OCI-LY1 (cell line): ENCODE measurements around the gene GDA.

Source experiments
- H2AFZ ChIP-seq: fragments of 200-600 bp; sonication (generic), shearing (Covaris generic); 2 replicates; pipeline ENCODE4 v1.6.0; 2014; ENCODE audit warnings: antibody characterized with exemption, mild to moderate bottlenecking, low read length
- H3F3A ChIP-seq: fragments of 200-600 bp; sonication (generic), shearing (Covaris generic); 2 replicates; pipeline ENCODE4 v1.6.0; 2014; ENCODE audit warnings: mild to moderate bottlenecking, antibody characterized with exemption, low read length, moderate library complexity; ENCODE audit not compliant: insufficient read depth
- H3K27ac ChIP-seq: fragments of 200-600 bp; sonication (generic); 2 replicates; pipeline ENCODE4 v1.5.1; 2014; ENCODE audit warnings: low read length, mixed run types, mild to moderate bottlenecking, low read depth; ENCODE audit not compliant: poor library complexity, severe bottlenecking
- H3K27me3 ChIP-seq: fragments of 200-600 bp; sonication (generic); 2 replicates; pipeline ENCODE4 v1.6.0; 2014; ENCODE audit warnings: antibody characterized with exemption, mild to moderate bottlenecking, low read length, moderate library complexity; ENCODE audit not compliant: insufficient read depth
- H3K36me3 ChIP-seq: fragments of 200-600 bp; sonication (generic); 2 replicates; pipeline ENCODE4 v1.6.1; 2014; ENCODE audit warnings: mild to moderate bottlenecking, antibody characterized with exemption, low read length, moderate library complexity, mixed read lengths; ENCODE audit not compliant: insufficient read depth
- H3K4me1 ChIP-seq: fragments of 200-600 bp; sonication (generic); 2 replicates; pipeline ENCODE4 v1.5.1; 2014; ENCODE audit warnings: mild to moderate bottlenecking, low read length, moderate library complexity; ENCODE audit not compliant: insufficient read depth, severe bottlenecking
- H3K4me2 ChIP-seq: fragments of 200-600 bp; sonication (generic), shearing (Covaris generic); 2 replicates; pipeline ENCODE4 v1.6.1; 2014; ENCODE audit warnings: low read length
- H3K4me3 ChIP-seq: fragments of 200-600 bp; sonication (generic); 2 replicates; pipeline ENCODE4 v1.5.1; 2014; ENCODE audit warnings: low read length, low read depth, mild to moderate bottlenecking, mixed read lengths; ENCODE audit not compliant: poor library complexity, severe bottlenecking
- H3K79me2 ChIP-seq: fragments of 200-600 bp; shearing (Covaris generic); 2 replicates; pipeline ENCODE4 v1.6.1; 2016; ENCODE audit warnings: mixed run types, low read length, mixed read lengths; ENCODE audit not compliant: insufficient read depth
- H3K9ac ChIP-seq: fragments of 200-600 bp; sonication (generic), shearing (Covaris generic); 2 replicates; pipeline ENCODE4 v1.6.1; 2014; ENCODE audit warnings: mild to moderate bottlenecking, low read length, mixed read lengths
- H3K9me2 ChIP-seq: fragments of 200-600 bp; sonication (generic), shearing (Covaris generic); 2 replicates; pipeline ENCODE4 v1.6.1; 2014; ENCODE audit warnings: low read depth, mild to moderate bottlenecking, low read length, mixed read lengths
- H3K9me3 ChIP-seq: fragments of 200-600 bp; shearing (Covaris generic); 2 replicates; pipeline ENCODE4 v1.6.1; 2014; ENCODE audit warnings: low read length, mixed read lengths
- H4K20me1 ChIP-seq: fragments of 200-600 bp; sonication (generic), shearing (Covaris generic); 2 replicates; pipeline ENCODE4 v1.6.0; 2016; ENCODE audit warnings: mild to moderate bottlenecking, low read length; ENCODE audit not compliant: insufficient read depth
- EZH2 ChIP-seq: fragments of 200-600 bp; sonication (generic), shearing (Covaris generic); IDR thresholded peaks from 2 replicates; pipeline ENCODE4 v1.8.0; 2017; ENCODE audit warnings: borderline replicate concordance, mixed run types, mild to moderate bottlenecking, antibody characterized with exemption, low read length, moderate library complexity, mixed read lengths
- TF ChIP-seq, protein P1 (sequence below): fragments of 200-600 bp; sonication (generic), shearing (Covaris generic); IDR thresholded peaks from 2 replicates; pipeline ENCODE4 v1.5.1; 2017; ENCODE audit warnings: mild to moderate bottlenecking, antibody characterized with exemption, low read length, moderate library complexity, mixed read lengths

GDA gene

DNA sequence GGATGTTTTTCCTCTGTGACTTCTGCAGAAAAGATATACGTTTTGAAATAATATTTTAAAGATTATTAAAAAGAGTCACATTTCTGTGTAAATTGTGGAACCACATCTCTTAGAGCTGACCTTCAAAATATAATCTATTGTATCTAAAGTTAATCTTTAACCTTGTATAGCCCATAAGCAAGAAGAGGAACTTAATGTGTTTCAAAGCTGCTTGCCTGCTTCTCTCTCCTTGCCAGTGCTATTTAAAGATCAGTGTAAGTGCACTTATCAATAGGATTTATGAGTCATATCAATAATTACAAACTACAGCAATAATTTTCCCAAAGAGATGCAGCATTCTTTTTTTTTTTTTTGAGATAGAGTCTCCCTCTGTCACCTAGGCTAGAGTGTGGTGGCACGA lies 29.4 kb upstream of the GDA start:
- H3K27ac ChIP-seq = no peak overlapping the region
- H3K4me2 ChIP-seq = no peak overlapping the region
- TF ChIP-seq EZH2 = no peak
- TF ChIP-seq, protein P1, sequence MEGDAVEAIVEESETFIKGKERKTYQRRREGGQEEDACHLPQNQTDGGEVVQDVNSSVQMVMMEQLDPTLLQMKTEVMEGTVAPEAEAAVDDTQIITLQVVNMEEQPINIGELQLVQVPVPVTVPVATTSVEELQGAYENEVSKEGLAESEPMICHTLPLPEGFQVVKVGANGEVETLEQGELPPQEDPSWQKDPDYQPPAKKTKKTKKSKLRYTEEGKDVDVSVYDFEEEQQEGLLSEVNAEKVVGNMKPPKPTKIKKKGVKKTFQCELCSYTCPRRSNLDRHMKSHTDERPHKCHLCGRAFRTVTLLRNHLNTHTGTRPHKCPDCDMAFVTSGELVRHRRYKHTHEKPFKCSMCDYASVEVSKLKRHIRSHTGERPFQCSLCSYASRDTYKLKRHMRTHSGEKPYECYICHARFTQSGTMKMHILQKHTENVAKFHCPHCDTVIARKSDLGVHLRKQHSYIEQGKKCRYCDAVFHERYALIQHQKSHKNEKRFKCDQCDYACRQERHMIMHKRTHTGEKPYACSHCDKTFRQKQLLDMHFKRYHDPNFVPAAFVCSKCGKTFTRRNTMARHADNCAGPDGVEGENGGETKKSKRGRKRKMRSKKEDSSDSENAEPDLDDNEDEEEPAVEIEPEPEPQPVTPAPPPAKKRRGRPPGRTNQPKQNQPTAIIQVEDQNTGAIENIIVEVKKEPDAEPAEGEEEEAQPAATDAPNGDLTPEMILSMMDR = no peak
- H3K36me3 ChIP-seq = no peaks in the 10 kb centered on the region
- no peaks in the 10 kb centered on the region for H3F3A ChIP-seq
- H2AFZ ChIP-seq = no peak overlapping the region
- no peak overlapping the region for H3K9ac ChIP-seq
- no peak overlapping the region for H3K4me3 ChIP-seq
- H3K27me3 ChIP-seq = no peaks in the 10 kb centered on the region
- H3K9me2 ChIP-seq = no peaks in the 10 kb centered on the region
- H3K9me3 ChIP-seq = no peaks in the 10 kb centered on the region
- H3K4me1 ChIP-seq = no peaks in the 10 kb centered on the region
- H3K79me2 ChIP-seq = no peaks in the 10 kb centered on the region
- no peaks in the 10 kb centered on the region for H4K20me1 ChIP-seq

GRCh38 chr9:72124947-72125346 lies 24.3 kb upstream of the GDA start:
- Histone ChIP-seq H2AFZ (no peak overlapping the region), H4K20me1 (no peaks in the 10 kb centered on the region), H3F3A (no peaks in the 10 kb centered on the region), H3K79me2 (no peaks in the 10 kb centered on the region), H3K4me3 (no peak overlapping the region), H3K4me2 (no peak overlapping the region), H3K27me3 (no peaks in the 10 kb centered on the region), H3K9ac (no peak overlapping the region), H3K9me2 (no peaks in the 10 kb centered on the region), H3K9me3 (no peaks in the 10 kb centered on the region), H3K4me1 (no peaks in the 10 kb centered on the region), H3K27ac (no peak overlapping the region), H3K36me3 (no peaks in the 10 kb centered on the region)
- TF ChIP-seq, protein P1 = no peak
- TF ChIP-seq EZH2 = no peak

GRCh38 chr9:72127753-72128152 lies 21.5 kb upstream of the GDA start:
- no peaks in the 10 kb centered on the region for H4K20me1 ChIP-seq

More at GRCh38 chr9:72127753-72128152, 21.5 kb upstream of the GDA start:
- Histone ChIP-seq H3K36me3 (no peaks in the 10 kb centered on the region), H3F3A (no peaks in the 10 kb centered on the region), H2AFZ (no peak overlapping the region), H3K4me1 (no peaks in the 10 kb centered on the region), H3K27me3 (no peaks in the 10 kb centered on the region), H3K9me3 (no peaks in the 10 kb centered on the region), H3K27ac (no peak overlapping the region), H3K4me3 (no peak overlapping the region), H3K4me2 (no peak overlapping the region), H3K9me2 (no peaks in the 10 kb centered on the region), H3K9ac (no peak overlapping the region), H3K79me2 (no peaks in the 10 kb centered on the region)
- no peak for TF ChIP-seq EZH2
- TF ChIP-seq, protein P1 = no peak
